ENCODE results near the gene SOS1.
A peak's percentile ranks its signal among the peaks of the same experiment; 100 is the strongest.
"Not testable (repeated sequence)": the region's sequence is repeated elsewhere in the genome, so short reads cannot be mapped to it uniquely, and the experiment has no call there.

SOS1 gene

GRCh38 chr2:38977047-38977446 is 143.8 kb downstream of the SOS1 start:
- DNase-seq (ENCODE audit: low read depth in 1 of 2, low spot score in 1 of 2), result no peak

- no peak for DNase-seq (ENCODE audit: low read depth in 1 of 2, low spot score in 1 of 2)
Observed at GRCh38 chr2:38975042-38975441, 145.8 kb downstream of the SOS1 start.

- no peak for DNase-seq (ENCODE audit: low read depth in 1 of 2, low spot score in 1 of 2)
Observed at GRCh38 chr2:38973266-38973665, 147.6 kb downstream of the SOS1 start.

- no peak for DNase-seq (ENCODE audit: low read depth in 1 of 2, low spot score in 1 of 2)
Observed at GRCh38 chr2:38971377-38971776, 149.5 kb downstream of the SOS1 start.

- no peak for DNase-seq (ENCODE audit: low read depth in 1 of 2, low spot score in 1 of 2)
Observed at GRCh38 chr2:38968021-38968420, 152.8 kb downstream of the SOS1 start.

- DNase-seq (ENCODE audit: low read depth in 1 of 2, low spot score in 1 of 2), result no peak
Observed at GRCh38 chr2:38966678-38967077, 154.2 kb downstream of the SOS1 start.

GRCh38 chr2:38966006-38966405 is 154.8 kb downstream of the SOS1 start:
- no peak for DNase-seq (ENCODE audit: low read depth in 1 of 2, low spot score in 1 of 2)

GRCh38 chr2:38960609-38961320 is 160.1 kb downstream of the SOS1 start:
- DNase-seq (ENCODE audit: low read depth in 1 of 2, low spot score in 1 of 2), result no peak

GRCh38 chr2:38959938-38960608 is 160.8 kb downstream of the SOS1 start:
- DNase-seq (ENCODE audit: low read depth in 1 of 2, low spot score in 1 of 2), result peak; percentile 14 to 30

GRCh38 chr2:38959466-38959865 is 161.4 kb downstream of the SOS1 start:
- DNase-seq (ENCODE audit: low read depth in 1 of 2, low spot score in 1 of 2), result no peak

GRCh38 chr2:38957972-38958371 is 162.9 kb downstream of the SOS1 start:
- no peak for DNase-seq (ENCODE audit: low read depth in 1 of 2, low spot score in 1 of 2)

GRCh38 chr2:38951766-38952165 is 169.1 kb downstream of the SOS1 start:
- DNase-seq (ENCODE audit: low read depth in 1 of 2, low spot score in 1 of 2), result no peak

- no peak for DNase-seq (ENCODE audit: low read depth in 1 of 2, low spot score in 1 of 2)
Observed at GRCh38 chr2:38948995-38949394, 171.9 kb downstream of the SOS1 start.

GRCh38 chr2:38948387-38948882 is 172.4 kb downstream of the SOS1 start:
- no peak for DNase-seq (ENCODE audit: low read depth in 1 of 2, low spot score in 1 of 2)

- DNase-seq (ENCODE audit: low read depth in 1 of 2, low spot score in 1 of 2), result peak; percentile 13 to 32
Observed at GRCh38 chr2:38947241-38948239, 173.3 kb downstream of the SOS1 start.

GRCh38 chr2:38945911-38946310 is 174.9 kb downstream of the SOS1 start:
- DNase-seq (ENCODE audit: low read depth in 1 of 2, low spot score in 1 of 2), result no peak

- no peak for DNase-seq (ENCODE audit: low read depth in 1 of 2, low spot score in 1 of 2)
Observed at GRCh38 chr2:38945372-38945771, 175.5 kb downstream of the SOS1 start.

- DNase-seq (ENCODE audit: low read depth in 1 of 2, low spot score in 1 of 2), result no peak
Observed at GRCh38 chr2:38943784-38944183, 177.1 kb downstream of the SOS1 start.

- no peak for DNase-seq (ENCODE audit: low read depth in 1 of 2, low spot score in 1 of 2)
Observed at GRCh38 chr2:38940746-38941145, 180.1 kb downstream of the SOS1 start.

- DNase-seq (ENCODE audit: low read depth in 1 of 2, low spot score in 1 of 2), result no peak
Observed at GRCh38 chr2:38937548-38937947, 183.3 kb downstream of the SOS1 start.

GRCh38 chr2:38936516-38936915 is 184.3 kb downstream of the SOS1 start:
- not testable (repeated sequence) for DNase-seq (ENCODE audit: low read depth in 1 of 2, low spot score in 1 of 2)

Data from activated T-helper 1 cell treated with anti-CD3 and anti-CD28 coated beads, Interleukin-2, amount 50 U/mL, for 16 hours (primary cell).